ENCODE measurements around the gene SVOPL.

- no peak for TF ChIP-seq CTCF (IDR thresholded peaks at IDR 0.05)
- TF ChIP-seq EP300 (IDR thresholded peaks at IDR 0.05): no peak
- no peak for TF ChIP-seq POLR2A (IDR thresholded peaks at IDR 0.05)
- TF ChIP-seq POLR2AphosphoS5 (IDR thresholded peaks at IDR 0.05): no peak
These were observed 34.8 kb downstream of the SVOPL start for GRCh38 chr7:138666385-138666784.

Data from suprapubic skin (tissue), 4 donors.